Left ventricle myocardium inferior (tissue), 1 donor: Measurements from ENCODE around the gene LRRC1. TPM values are rescaled to one million over a fixed set of nuclear protein-coding genes. Genes with fewer than 3 reads are reported as not detected.

Experiments used
- DNase-seq: peaks from one replicate; pipeline ENCODE4 v3.0.0-alpha.2; 2020
- H3K27ac ChIP-seq: fragments of 200-600 bp; replicated peaks from 2 replicates; pipeline ENCODE4 v1.8.0; 2021
- H3K27me3 ChIP-seq: fragments of 200-600 bp; 2 replicates; pipeline ENCODE4 v1.8.0; 2021; ENCODE audit warnings: low read depth
- H3K36me3 ChIP-seq: fragments of 200-600 bp; 2 replicates; pipeline ENCODE4 v1.8.0; 2021
- H3K4me1 ChIP-seq: fragments of 200-600 bp; 2 replicates; pipeline ENCODE4 v1.8.0; 2021
- H3K4me3 ChIP-seq: fragments of 200-600 bp; 2 replicates; pipeline ENCODE4 v1.8.0; 2021; ENCODE audit warnings: mild to moderate bottlenecking, moderate library complexity
- H3K9me3 ChIP-seq: fragments of 200-600 bp; replicated peaks from 2 replicates; pipeline ENCODE4 v1.8.0; 2021
- CTCF ChIP-seq: fragments of 200-600 bp; IDR thresholded peaks from 2 replicates; pipeline ENCODE4 v1.8.0; 2021; ENCODE audit warnings: antibody characterized with exemption, mild to moderate bottlenecking, borderline replicate concordance
- intact Hi-C: fragments of 100-400 bp; cut with micrococcal nuclease; formaldehyde crosslinking; loops from one replicate; pipeline ENCODE4 v1.11.0; 2022
- long read RNA-seq: library from polyadenylated mRNA; unstranded; transcript quantifications from one replicate; pipeline ENCODE4 v2.0.0, GENCODE V29; 2021
- total RNA-seq: library from RNA; stranded (reverse); fragmentation: NEBNext Ultra II Directional; extraction: Animal tissue kit (Norgen Biotek cat#: 25700); gene quantifications from one replicate; pipeline ENCODE4 v1.2.1, GENCODE V29; 2021
- donor health status: DM: no; HTN: yes; CAD: no; lungs with severe emphysema.

LRRC1 gene
- 2.7 TPM for total RNA-seq
- long read RNA-seq, partial matches to known transcripts = 2 of 9 reads
- long read RNA-seq, other reads (novel, unspliced or antisense) = 2 of 9 reads

GRCh38 chr6:53794720-53795339 lies at the start of gene LRRC1:
LRRC1 (plus strand) TSS chr6:53795005; CDS start chr6:53795257, 252 bp downstream.
- Histone ChIP-seq H3K36me3 (no peaks in the 10 kb centered on the region), H3K27me3 (no peaks in the 10 kb centered on the region), H3K27ac (peak within 1 kb of the TSS; percentile 83), H3K4me3 (peak within 1 kb of the TSS; percentile 88), H3K4me1 (peaks cover 37% of the 10 kb centered on the region), H3K9me3 (peaks cover 3% of the 10 kb centered on the region)
- DNase-seq = peak; percentile 92
- intact Hi-C loops = loop anchor here (10.0 kb wide), 2 partner anchors 130 to 160 kb away; no protein-coding TSS in a partner anchor
- no peak for TF ChIP-seq CTCF

- TF ChIP-seq CTCF = no peak
Measured at GRCh38 chr6:53746442-53747103, 48.2 kb upstream of the LRRC1 start.

GRCh38 chr6:53750052-53750650 lies 44.7 kb upstream of the LRRC1 start:
- Histone ChIP-seq H3K27me3 (no peaks in the 10 kb centered on the region), H3K9me3 (no peaks in the 10 kb centered on the region), H3K4me1 (no peaks in the 10 kb centered on the region), H3K36me3 (no peaks in the 10 kb centered on the region), H3K4me3 (no peak overlapping the region), H3K27ac (no peak overlapping the region)
- DNase-seq = no peak
- TF ChIP-seq CTCF = no peak
- intact Hi-C loops = no loop called here

More at GRCh38 chr6:53746442-53747103, 48.2 kb upstream of the LRRC1 start:
- H3K4me1 ChIP-seq = no peaks in the 10 kb centered on the region
- no peak for DNase-seq
- intact Hi-C loops = no loop called here
- no peak overlapping the region for H3K27ac ChIP-seq
- H3K36me3 ChIP-seq = no peaks in the 10 kb centered on the region
- no peak overlapping the region for H3K4me3 ChIP-seq
- no peaks in the 10 kb centered on the region for H3K27me3 ChIP-seq
- no peaks in the 10 kb centered on the region for H3K9me3 ChIP-seq

GRCh38 chr6:53751417-53751816 lies 43.4 kb upstream of the LRRC1 start:
- no peaks in the 10 kb centered on the region for H3K27me3 ChIP-seq
- H3K36me3 ChIP-seq = no peaks in the 10 kb centered on the region
- no peaks in the 10 kb centered on the region for H3K9me3 ChIP-seq
- intact Hi-C loops = no loop called here
- no peak for DNase-seq
- no peaks in the 10 kb centered on the region for H3K4me1 ChIP-seq
- TF ChIP-seq CTCF = no peak
- H3K27ac ChIP-seq = no peak overlapping the region
- no peak overlapping the region for H3K4me3 ChIP-seq

GRCh38 chr6:53752440-53752839 lies 42.4 kb upstream of the LRRC1 start:
- TF ChIP-seq CTCF = no peak
- intact Hi-C loops = no loop called here
- H3K27me3 ChIP-seq = no peaks in the 10 kb centered on the region
- no peak for DNase-seq
- H3K27ac ChIP-seq = no peak overlapping the region
- H3K9me3 ChIP-seq = no peaks in the 10 kb centered on the region
- no peak overlapping the region for H3K4me3 ChIP-seq
- no peaks in the 10 kb centered on the region for H3K4me1 ChIP-seq
- no peaks in the 10 kb centered on the region for H3K36me3 ChIP-seq
